ENCODE measurements around the gene CREB5. TPM values are rescaled to one million over a fixed set of nuclear protein-coding genes. Genes with fewer than 3 reads are reported as not detected.

CREB5 gene
- total and polyA plus RNA-seq, 2 of the 8 experiments (the other 6 are each of a cell fraction or from before 2014, with no cell fraction given): 2.4 to 2.7 TPM

DNA sequence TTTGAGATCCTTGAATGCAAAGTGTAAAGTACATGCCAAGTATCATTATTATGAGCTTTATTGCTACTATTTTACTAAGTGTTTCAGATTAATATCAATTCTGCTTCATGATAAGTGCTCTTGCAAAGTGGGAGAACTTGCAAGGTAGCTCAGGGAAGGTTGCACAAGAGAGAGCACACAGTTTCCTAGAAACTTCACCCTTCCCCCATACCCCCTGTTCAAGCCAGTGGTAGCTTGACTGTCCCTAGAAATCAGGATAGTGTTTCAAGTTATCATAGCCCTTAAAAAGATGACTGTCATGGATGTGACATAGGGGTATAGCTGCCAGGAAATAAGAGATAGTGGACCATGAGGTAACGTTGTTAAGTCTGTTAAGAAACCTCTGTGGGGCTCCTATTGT is 294.3 kb downstream of the CREB5 start (continued):
- no peak for TF ChIP-seq TAF7 (optimal IDR thresholded peaks at IDR 0.05; ENCODE audit: borderline replicate concordance, low read depth, low read length)
- no peak for TF ChIP-seq EP300 (IDR thresholded peaks at IDR 0.05; ENCODE audit: borderline replicate concordance in 1 of 2, low read depth in 2 of 2, low read length in 2 of 2)
